ENCODE results near the gene EVI5. TPM values are rescaled to one million over a fixed set of nuclear protein-coding genes. Genes with fewer than 3 reads are reported as not detected.

EVI5 gene
- total RNA-seq, 1 donor from 2014 or later, result 30.3 TPM

DNA sequence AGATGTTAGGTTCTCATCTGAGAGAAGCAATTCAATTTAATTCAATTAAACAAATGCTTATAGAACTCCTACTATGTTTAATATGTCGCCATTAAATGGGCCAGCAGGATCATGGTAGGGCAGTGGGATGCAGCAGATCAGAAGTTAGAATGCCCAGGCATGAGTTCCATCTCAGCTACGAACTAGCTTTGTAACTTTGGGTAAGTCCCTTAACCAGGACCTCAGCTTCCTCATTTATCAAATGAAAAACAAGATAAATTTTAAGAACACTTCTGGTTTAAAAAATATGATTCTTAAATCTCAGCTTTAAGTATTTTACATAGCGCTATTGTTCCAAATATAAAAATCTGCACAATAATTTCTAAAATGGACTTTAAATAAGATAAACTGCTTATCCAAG is 230.7 kb downstream of the EVI5 start:
- DNase-seq (ENCODE audit: low spot score, unreplicated experiment), result no peak
- Mint-ChIP-seq H3K4me1 (ENCODE audit: low read depth) (no peaks in the 10 kb centered on the region), H3K9me3 (ENCODE audit: low read depth) (no peaks in the 10 kb centered on the region), H3K27ac (no peak overlapping the region), H3K27me3 (no peaks in the 10 kb centered on the region), H3K36me3 (ENCODE audit: insufficient read depth) (peaks cover 10% of the 10 kb centered on the region), H3K4me3 (ENCODE audit: low read depth) (no peak overlapping the region)
- TF ChIP-seq, protein P1, sequence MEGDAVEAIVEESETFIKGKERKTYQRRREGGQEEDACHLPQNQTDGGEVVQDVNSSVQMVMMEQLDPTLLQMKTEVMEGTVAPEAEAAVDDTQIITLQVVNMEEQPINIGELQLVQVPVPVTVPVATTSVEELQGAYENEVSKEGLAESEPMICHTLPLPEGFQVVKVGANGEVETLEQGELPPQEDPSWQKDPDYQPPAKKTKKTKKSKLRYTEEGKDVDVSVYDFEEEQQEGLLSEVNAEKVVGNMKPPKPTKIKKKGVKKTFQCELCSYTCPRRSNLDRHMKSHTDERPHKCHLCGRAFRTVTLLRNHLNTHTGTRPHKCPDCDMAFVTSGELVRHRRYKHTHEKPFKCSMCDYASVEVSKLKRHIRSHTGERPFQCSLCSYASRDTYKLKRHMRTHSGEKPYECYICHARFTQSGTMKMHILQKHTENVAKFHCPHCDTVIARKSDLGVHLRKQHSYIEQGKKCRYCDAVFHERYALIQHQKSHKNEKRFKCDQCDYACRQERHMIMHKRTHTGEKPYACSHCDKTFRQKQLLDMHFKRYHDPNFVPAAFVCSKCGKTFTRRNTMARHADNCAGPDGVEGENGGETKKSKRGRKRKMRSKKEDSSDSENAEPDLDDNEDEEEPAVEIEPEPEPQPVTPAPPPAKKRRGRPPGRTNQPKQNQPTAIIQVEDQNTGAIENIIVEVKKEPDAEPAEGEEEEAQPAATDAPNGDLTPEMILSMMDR (IDR thresholded peaks at IDR 0.05; ENCODE audit: unreplicated experiment), result no peak

DNA sequence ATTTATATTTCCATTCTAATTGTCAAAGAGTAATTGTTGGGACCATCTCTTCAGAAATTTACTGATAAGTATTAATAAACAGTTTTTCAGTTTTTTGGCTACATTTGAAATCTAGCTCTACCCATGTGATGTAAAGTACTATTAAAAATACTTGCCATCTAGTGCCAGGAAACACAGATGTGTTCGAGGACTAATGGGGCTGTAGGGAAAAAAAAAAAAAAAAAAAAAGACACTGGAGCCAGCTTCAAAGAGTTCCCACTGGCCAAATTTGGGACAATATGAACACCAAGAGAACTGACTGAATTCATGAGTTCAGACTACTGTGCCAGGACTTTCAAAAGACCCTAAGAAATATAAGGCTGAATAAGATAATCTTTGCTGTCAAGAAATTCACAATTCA is 233.0 kb downstream of the EVI5 start:
- Mint-ChIP-seq H3K9me3 (ENCODE audit: low read depth) (no peaks in the 10 kb centered on the region), H3K4me3 (ENCODE audit: low read depth) (no peak overlapping the region), H3K36me3 (ENCODE audit: insufficient read depth) (peaks cover 9% of the 10 kb centered on the region), H3K27me3 (no peaks in the 10 kb centered on the region), H3K27ac (no peak overlapping the region), H3K4me1 (ENCODE audit: low read depth) (no peaks in the 10 kb centered on the region)
- no peak for DNase-seq (ENCODE audit: low spot score, unreplicated experiment)
- TF ChIP-seq, protein P1 (IDR thresholded peaks at IDR 0.05; ENCODE audit: unreplicated experiment), result no peak

DNA sequence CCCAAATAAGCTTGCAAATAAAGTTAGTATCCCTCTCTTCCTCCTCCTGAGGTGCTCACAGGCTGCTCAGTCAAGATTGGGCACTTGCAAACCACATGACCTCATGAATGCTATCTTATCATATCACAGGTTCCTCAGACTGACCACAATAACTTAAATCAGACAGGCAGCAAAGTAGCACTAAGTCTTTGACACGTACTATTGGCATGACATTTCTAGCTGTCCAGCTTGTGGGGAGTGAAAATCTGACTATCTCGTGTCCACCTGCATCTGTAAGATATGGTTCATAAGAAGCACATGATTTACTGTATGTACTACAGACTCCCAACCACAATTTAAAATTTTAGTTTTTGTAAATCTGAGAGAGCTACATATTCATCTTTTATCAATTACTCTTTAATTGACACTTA is 240.1 kb downstream of the EVI5 start:
- Mint-ChIP-seq H3K9me3 (ENCODE audit: low read depth) (no peaks in the 10 kb centered on the region), H3K27me3 (no peaks in the 10 kb centered on the region), H3K36me3 (ENCODE audit: insufficient read depth) (peaks cover 11% of the 10 kb centered on the region), H3K27ac (no peak overlapping the region), H3K4me1 (ENCODE audit: low read depth) (peaks cover 2% of the 10 kb centered on the region), H3K4me3 (ENCODE audit: low read depth) (no peak overlapping the region)
- TF ChIP-seq, protein P1 (IDR thresholded peaks at IDR 0.05; ENCODE audit: unreplicated experiment), result no peak
- DNase-seq (ENCODE audit: low spot score, unreplicated experiment), result no peak

DNA sequence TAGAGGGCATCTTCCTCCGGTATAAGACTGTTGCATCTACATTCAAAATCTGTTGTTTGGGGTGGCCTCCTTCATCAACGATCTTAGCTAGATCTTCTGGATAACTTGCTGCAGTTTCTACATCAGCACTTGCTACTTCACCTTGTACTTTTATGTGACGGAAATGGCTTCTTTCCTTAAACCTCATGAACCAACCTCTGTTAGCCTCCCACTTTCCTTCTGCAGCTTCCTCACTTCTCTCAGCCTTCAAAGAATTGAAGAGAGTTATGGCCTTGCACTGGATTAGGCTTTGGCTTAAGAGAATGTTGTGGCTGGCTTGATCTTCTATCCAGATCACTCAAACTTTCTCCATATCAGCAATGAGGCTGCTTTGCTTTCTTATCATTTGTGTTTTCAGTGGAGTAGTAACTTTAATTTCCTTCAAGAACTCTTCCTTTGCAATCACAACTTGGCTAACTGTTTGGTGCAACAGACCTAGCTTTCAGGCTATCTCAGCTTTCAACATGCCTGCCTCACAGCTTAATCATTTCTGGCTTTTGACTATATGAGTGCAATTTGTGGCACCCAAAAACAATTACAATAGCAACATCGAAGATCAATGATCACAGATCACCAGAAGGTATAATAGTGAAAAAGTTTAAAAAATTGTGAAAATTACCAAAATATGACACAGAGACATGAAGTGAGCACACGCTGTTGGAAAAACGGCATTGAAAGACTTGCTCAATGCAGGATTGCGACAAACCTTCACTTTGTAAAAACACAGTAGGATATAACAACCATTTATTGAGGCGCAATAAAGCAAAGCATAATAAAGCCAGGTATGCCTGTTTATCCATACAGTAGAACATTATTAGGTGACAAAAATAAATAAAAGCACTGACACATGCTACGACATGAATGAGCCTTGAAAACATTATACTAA is 241.5 kb downstream of the EVI5 start:
- Mint-ChIP-seq H3K36me3 (ENCODE audit: insufficient read depth) (peaks cover 6% of the 10 kb centered on the region), H3K27ac (peak overlapping the region; percentile 18), H3K27me3 (no peaks in the 10 kb centered on the region), H3K4me1 (ENCODE audit: low read depth) (peaks cover 6% of the 10 kb centered on the region), H3K9me3 (ENCODE audit: low read depth) (no peaks in the 10 kb centered on the region), H3K4me3 (ENCODE audit: low read depth) (no peak overlapping the region)
- no peak for DNase-seq (ENCODE audit: low spot score, unreplicated experiment)
- TF ChIP-seq, protein P1 (IDR thresholded peaks at IDR 0.05; ENCODE audit: unreplicated experiment), result no peak

DNA sequence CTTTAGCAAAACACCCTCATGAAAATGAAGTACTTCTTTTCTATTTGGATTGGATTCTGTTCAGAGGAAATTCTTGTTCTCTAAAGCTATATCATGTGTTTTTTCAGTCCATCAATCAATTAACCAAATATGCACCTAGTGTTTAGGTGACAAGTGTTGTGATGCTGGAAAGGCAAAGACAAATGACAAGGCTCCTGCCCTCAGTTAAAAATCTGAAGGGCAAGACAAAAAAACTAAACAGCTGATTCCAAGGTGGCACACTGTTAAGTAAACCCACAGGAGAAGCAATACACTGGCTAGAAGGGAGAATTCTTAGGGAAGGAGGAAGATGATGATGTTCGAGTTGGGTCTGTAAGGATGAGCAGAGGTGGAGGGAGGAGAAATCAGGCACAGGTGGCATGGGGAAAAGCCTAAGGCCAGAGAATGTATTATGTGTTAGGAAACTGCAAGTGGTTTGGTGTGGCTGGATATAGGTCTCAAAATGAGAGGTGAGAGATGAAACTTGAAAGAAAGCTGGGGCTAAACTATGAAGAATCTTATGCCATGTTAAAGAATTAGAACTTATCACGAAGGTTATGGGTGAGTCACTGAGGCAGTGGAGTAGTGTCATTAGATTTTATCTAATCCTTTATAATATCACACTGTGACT is 246.4 kb downstream of the EVI5 start:
- no peaks in the 10 kb centered on the region for H3K27me3 Mint-ChIP-seq
- peaks cover 15% of the 10 kb centered on the region for H3K4me1 Mint-ChIP-seq (ENCODE audit: low read depth)
- H3K36me3 Mint-ChIP-seq (ENCODE audit: insufficient read depth), result peaks cover 7% of the 10 kb centered on the region
- TF ChIP-seq, protein P1 (IDR thresholded peaks at IDR 0.05; ENCODE audit: unreplicated experiment), result no peak
- DNase-seq (ENCODE audit: low spot score, unreplicated experiment), result no peak
- no peak overlapping the region for H3K4me3 Mint-ChIP-seq (ENCODE audit: low read depth)
- peaks cover 3% of the 10 kb centered on the region for H3K9me3 Mint-ChIP-seq (ENCODE audit: low read depth)
- H3K27ac Mint-ChIP-seq, result no peak overlapping the region
